Measurements from ENCODE around the gene HYKK.
"Not testable (repeated sequence)": the region's sequence is repeated elsewhere in the genome, so short reads cannot be mapped to it uniquely, and the experiment has no call there.

HYKK gene

GRCh38 chr15:78540871-78541743, 33.7 kb downstream of the HYKK start:
- DNase-seq = peak; percentile 12 to 26

- no peak for DNase-seq
Measured at GRCh38 chr15:78541744-78542034, 34.3 kb downstream of the HYKK start.

- no peak for DNase-seq
Measured at GRCh38 chr15:78542647-78543046, 35.3 kb downstream of the HYKK start.

- no peak for DNase-seq
Measured at GRCh38 chr15:78550194-78550593, 42.8 kb downstream of the HYKK start.

GRCh38 chr15:78550815-78551214, 43.4 kb downstream of the HYKK start:
- no peak for DNase-seq

GRCh38 chr15:78551902-78552301, 44.5 kb downstream of the HYKK start:
- DNase-seq = no peak

GRCh38 chr15:78552597-78552996, 45.2 kb downstream of the HYKK start:
- DNase-seq = no peak

- not testable (repeated sequence) for DNase-seq
Measured at GRCh38 chr15:78560201-78560600, 52.8 kb downstream of the HYKK start.

- DNase-seq = no peak
Measured at GRCh38 chr15:78561490-78561889, 54.1 kb downstream of the HYKK start.

- no peak for DNase-seq
Measured at GRCh38 chr15:78563092-78563491, 55.7 kb downstream of the HYKK start.

GRCh38 chr15:78564743-78565096, 57.3 kb downstream of the HYKK start:
- DNase-seq = no peak

- DNase-seq = peak; percentile 67 to 97
Measured at GRCh38 chr15:78565097-78565950, 57.9 kb downstream of the HYKK start, which contains the start of gene CHRNA5. CHRNA5 (plus strand) TSS chr15:78565520; CDS start chr15:78565720, 200 bp downstream.

- DNase-seq = no peak
Measured at GRCh38 chr15:78565951-78566774, 58.8 kb downstream of the HYKK start.

GRCh38 chr15:78567531-78567930, 60.2 kb downstream of the HYKK start:
- DNase-seq = no peak

- DNase-seq = no peak
Measured at GRCh38 chr15:78570710-78571109, 63.3 kb downstream of the HYKK start.

- no peak for DNase-seq
Measured at GRCh38 chr15:78571382-78571781, 64.0 kb downstream of the HYKK start.

GRCh38 chr15:78573416-78573815, 66.0 kb downstream of the HYKK start:
- DNase-seq = no peak

- DNase-seq = no peak
Measured at GRCh38 chr15:78574944-78575343, 67.6 kb downstream of the HYKK start.

Measured in stimulated activated CD4-positive, alpha-beta T cell treated with anti-CD3 and anti-CD28 coated beads, Interleukin-2, amount 100 ng/mL, for 24 hours (primary cell).